GM19324 (cell line): ENCODE results near the gene AGRN.
A peak's percentile ranks its signal among the peaks of the same experiment; 100 is the strongest.
"Not testable (repeated sequence)": the region's sequence is repeated elsewhere in the genome, so short reads cannot be mapped to it uniquely, and the experiment has no call there.

Experiments used
- ATAC-seq: cut with Tn5 transposase; IDR thresholded peaks from one replicate; pipeline ENCODE4 v1.9.1; 2021; ENCODE audit warnings: mild to moderate bottlenecking, moderate library complexity; ENCODE audit not compliant: unreplicated experiment, low FRiP score

Gene AGRN

DNA sequence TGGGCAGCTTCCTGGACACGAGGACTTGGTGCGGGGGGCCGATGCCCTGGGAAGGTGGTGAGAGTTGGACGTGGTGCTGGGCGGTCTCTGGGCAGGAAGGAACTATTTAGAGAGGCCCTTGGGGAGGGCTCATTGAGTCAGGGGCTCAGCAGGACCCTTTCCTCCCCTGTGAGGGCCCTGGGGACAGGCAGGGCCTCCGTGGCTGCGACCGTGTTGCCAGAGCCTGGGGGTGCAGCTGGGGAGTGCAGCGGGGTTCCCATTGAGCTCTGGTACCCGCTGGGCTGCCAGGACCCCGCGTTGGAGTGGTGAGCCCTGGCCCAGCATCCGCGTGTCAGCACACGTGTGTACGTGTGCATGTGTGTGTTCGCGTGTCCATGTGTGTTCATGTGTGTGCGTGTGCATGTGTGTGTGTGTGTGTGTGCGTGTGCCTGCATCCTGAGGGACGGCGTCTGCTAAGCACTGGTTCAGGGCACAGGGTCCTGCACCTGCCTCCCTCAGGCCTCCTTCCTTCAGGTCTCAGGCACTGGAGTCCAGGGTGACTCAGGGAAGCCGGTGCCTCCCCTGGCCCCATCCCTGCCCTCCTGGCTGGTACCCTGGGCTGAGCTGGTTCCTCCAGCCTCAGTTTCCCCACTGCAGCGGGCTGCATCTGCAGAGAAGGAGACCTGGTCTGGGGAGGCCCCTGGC, 43.5 kb downstream of the AGRN start:
- no peak for ATAC-seq

GRCh38 chr1:1063945-1064831, 44.3 kb downstream of the AGRN start:
- ATAC-seq, result no peak

GRCh38 chr1:1065265-1065939, 45.5 kb downstream of the AGRN start:
- ATAC-seq, result no peak

GRCh38 chr1:1065940-1066304, 46.0 kb downstream of the AGRN start:
- ATAC-seq, result not testable (repeated sequence)

GRCh38 chr1:1066403-1067283, 46.7 kb downstream of the AGRN start:
- ATAC-seq, result no peak

DNA sequence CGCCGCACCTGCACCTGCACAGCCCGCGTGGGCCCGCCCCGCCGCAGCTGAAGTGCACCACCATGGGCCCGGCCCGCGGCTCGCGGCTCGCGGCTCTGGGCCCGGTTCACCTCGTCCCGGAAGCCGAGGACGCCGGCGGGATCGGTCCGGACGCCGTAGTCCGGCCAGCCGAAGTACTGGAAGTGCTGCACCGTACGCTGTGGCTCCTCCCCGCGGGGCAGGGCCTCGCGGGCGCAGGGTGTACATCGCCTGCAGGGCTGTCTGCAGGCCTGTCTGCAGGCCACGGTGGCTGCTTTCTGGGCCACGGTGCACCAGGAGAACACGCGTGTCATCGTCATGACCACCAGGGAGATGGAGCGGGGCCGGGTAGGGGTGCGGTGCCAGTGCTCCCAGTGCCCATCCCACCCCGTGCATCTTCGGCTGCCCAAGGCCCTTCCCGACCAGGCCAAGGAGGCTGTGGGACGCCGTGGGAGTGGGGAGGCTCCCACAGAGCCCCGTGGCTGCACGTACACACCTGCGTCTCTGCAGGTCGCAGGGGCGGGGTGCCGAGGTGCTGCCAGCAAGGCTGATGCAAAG, 47.5 kb downstream of the AGRN start:
- no peak for ATAC-seq

- ATAC-seq, result no peak
Measured at GRCh38 chr1:1067860-1068516, 48.1 kb downstream of the AGRN start.

- ATAC-seq, result peak; percentile 9
Measured at GRCh38 chr1:1068517-1069055, 48.7 kb downstream of the AGRN start.

DNA sequence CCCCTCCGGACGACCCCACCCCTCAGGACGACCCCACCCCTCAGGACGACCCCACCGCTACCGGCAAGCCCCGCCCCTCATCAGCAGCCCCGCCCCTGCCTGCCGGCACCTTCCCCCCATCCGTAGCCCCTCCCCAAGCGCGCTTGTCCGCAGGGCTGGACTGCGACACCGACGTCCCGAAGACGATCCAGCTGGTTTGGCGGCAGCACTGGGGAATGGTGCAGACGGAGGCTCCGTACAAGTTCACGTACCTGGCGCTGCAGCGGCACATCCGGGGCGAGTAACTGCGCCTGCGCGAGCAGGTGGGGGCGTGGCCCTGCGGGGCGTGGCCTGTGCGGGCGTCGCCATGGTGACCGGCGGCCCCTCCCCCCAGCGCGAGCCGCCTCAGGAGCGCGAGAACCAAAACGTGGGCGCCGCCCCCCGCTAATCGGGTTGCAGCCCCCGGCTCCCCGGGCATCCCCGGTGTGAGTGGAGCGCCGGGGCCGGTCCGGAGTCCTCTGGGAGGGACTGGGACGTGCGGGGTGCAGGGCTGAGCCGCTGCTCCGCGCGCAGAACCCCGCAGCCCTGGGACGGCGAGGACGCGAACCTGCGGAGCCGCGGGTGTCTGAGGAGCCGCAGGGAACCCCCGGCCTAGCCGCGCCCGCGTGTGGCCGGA, 49.3 kb downstream of the AGRN start:
- ATAC-seq, result peak; percentile 50

- no peak for ATAC-seq
Measured at GRCh38 chr1:1069711-1070676, 50.1 kb downstream of the AGRN start.

- no peak for ATAC-seq
Measured at GRCh38 chr1:1071486-1072298, 51.8 kb downstream of the AGRN start.

- no peak for ATAC-seq
Measured at GRCh38 chr1:1072299-1072848, 52.5 kb downstream of the AGRN start.

- no peak for ATAC-seq
Measured at GRCh38 chr1:1072849-1073742, 53.2 kb downstream of the AGRN start.

DNA sequence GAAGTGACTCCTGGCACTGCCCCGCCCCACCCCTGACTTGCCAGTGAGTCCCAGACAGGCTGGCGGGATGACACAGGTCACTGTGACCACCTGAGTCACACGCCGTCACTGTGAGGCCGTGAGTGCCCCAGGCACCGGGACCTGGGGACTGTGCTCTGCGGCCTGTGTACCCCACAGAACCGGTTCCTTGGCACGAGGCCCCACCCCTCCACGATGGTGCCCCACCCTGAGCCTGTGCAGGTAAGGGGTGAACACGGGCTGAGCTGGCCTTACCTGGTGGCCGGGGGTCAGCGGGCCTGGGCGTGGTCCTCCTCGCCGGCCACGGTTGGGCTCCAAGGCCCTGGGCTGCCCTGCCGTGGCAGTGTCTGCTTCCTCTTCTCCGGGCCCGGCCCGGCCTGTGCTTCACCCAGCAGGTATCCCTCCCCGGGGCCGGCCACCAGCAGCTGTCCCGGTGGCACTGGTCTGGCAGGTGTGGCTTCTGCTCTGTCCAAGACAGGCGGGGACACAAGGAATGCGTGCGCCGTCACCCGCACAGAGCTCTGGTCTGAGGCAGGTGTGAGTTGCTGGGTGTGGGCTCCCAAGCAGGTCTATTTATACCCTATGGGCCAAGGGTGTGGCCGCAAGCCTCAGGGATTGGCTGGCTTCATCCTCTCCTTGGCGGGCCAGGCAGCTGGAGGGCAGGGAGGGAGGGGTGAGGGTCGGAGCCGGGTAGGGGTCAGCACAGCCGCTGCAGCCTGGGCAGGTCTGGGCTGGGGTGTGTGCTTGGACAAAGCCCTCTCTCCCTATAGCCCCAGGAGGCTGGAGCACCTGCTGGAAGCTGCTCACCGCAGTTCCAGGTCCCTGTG, 54.0 kb downstream of the AGRN start, which contains the start of gene RNF223:
TSS of gene RNF223 (minus strand) at position 564 of the 845 bp plus-strand sequence. CDS start 1,740 bp downstream, outside the sequence.
- ATAC-seq, result no peak
